ENCODE data around the gene FGF1. TPM values are rescaled to one million over a fixed set of nuclear protein-coding genes. Genes with fewer than 3 reads are reported as not detected.

The FGF1 gene
- total and polyA plus RNA-seq, 12 donors = 0.42 to 2.5 (median 0.90) TPM

DNA sequence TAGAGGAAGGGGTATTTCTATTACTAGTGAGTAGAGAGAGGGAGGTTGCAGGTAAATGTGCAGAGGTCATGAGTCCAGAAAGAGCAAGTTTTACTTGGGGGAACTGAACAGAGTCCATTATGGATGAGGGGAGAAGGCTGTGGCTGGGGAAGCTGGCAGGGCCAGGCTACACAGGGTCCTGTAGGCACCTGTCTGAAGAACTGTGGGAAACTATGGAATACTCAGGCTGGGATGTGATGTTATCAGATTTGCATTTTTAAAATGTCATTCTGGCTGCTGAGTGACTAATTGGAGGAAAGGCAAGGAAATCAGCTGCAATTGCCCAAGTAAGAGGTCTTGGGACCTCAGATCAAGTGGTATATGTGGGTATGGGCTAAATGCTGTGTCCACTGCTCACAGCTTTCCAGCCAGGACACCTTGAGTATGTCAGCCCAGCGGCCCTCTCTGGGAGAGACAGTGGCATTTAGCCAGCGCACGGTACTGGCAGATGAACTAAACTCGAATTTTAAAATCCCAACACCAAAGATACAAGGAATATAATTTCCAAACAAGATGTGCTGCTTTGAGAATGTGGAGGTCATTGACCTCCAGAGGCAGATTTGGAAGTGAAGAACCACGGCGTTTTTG is 49.1 kb downstream of the FGF1 start:
- no peaks in the 10 kb centered on the region for H3K9me3 ChIP-seq (replicated peaks in 1 of 3)
- no peak overlapping the region for H3K27ac ChIP-seq
- no peak overlapping the region for H3K4me3 ChIP-seq
- no peak for DNase-seq
- no peaks in the 10 kb centered on the region for H3K27me3 ChIP-seq
- no peak for TF ChIP-seq POLR2A (IDR thresholded peaks at IDR 0.05)
- TF ChIP-seq, protein P1, sequence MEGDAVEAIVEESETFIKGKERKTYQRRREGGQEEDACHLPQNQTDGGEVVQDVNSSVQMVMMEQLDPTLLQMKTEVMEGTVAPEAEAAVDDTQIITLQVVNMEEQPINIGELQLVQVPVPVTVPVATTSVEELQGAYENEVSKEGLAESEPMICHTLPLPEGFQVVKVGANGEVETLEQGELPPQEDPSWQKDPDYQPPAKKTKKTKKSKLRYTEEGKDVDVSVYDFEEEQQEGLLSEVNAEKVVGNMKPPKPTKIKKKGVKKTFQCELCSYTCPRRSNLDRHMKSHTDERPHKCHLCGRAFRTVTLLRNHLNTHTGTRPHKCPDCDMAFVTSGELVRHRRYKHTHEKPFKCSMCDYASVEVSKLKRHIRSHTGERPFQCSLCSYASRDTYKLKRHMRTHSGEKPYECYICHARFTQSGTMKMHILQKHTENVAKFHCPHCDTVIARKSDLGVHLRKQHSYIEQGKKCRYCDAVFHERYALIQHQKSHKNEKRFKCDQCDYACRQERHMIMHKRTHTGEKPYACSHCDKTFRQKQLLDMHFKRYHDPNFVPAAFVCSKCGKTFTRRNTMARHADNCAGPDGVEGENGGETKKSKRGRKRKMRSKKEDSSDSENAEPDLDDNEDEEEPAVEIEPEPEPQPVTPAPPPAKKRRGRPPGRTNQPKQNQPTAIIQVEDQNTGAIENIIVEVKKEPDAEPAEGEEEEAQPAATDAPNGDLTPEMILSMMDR (IDR thresholded peaks at IDR 0.05) = no peak
- no peaks in the 10 kb centered on the region for H3K36me3 ChIP-seq (replicated peaks in 1 of 2)
- 71 to 80% (median 75%) methylated on average over 6 of the region's 6 CpGs for WGBS, 4 donors
- intact Hi-C loops (cut with DNase I) = no loop called here
- no peaks in the 10 kb centered on the region for H3K4me1 ChIP-seq (replicated peaks in 1 of 2)

DNA sequence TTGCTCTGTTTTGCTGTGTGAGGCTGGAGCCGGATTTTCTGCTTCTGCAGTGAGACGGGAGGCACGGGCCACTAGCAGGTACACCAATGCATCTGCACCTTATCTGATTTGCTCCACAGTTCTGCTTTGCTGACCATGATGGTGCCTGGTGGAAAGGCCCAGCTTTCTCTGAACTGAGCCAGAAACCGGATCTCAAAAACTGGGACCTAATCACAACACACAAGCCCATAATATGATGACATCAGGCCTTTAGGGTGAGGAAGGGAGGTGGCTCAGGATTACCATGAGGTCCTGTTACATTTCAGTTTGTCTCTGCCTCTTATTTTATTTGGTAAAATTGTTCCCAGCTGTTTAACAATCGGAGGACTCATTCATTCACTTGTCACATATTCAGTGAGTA is 49.8 kb downstream of the FGF1 start:
- TF ChIP-seq, protein P1 (IDR thresholded peaks at IDR 0.05) = no peak
- TF ChIP-seq POLR2A (IDR thresholded peaks at IDR 0.05) = no peak
- Histone ChIP-seq H3K27ac (no peak overlapping the region), H3K4me3 (no peak overlapping the region), H3K27me3 (no peaks in the 10 kb centered on the region), H3K36me3 (replicated peaks in 1 of 2) (no peaks in the 10 kb centered on the region), H3K9me3 (replicated peaks in 1 of 3) (no peaks in the 10 kb centered on the region), H3K4me1 (replicated peaks in 1 of 2) (no peaks in the 10 kb centered on the region)
- DNase-seq = no peak
- WGBS, 4 donors = 66 to 81% (median 79%) methylated on average over 5 of the region's 5 CpGs
- intact Hi-C loops (cut with DNase I) = no loop called here

DNA sequence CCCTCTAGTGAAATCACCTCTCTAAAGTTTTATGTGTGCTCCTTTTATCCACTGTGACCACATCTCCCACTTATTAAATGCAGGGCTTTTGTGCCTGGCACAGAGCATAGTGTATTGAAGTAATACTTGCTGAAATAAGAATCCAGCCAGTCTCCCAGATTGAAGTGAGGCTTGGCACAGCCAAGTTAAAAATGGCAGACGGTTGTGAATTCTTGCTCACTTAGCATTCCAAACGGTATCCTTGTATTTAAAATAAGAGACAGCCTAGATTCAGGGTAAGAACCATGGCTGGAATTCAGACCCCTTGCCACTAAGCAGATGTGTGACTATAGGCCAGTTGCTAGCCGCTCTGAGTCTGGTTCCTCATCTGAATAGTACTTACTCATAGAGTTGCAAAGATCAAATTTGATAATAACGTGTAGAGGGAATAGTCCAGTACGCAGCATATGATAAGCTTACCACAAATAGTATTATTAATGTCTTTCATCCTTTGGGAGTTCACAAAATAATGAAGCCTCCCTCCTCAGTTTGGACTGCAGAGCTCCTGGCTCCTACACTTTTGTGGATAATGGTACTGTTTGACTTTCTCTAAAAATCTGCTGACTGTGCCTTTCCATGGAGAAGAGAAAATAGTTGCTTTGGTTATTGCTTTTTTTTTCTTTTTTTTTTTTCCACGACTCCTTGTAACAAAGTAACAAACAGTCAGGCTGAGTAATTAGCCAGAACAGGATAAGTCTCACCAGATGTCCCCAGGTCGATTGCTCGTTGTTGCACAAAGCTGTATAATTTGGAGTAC is 51.5 kb downstream of the FGF1 start:
- no peak for DNase-seq
- intact Hi-C loops (cut with DNase I) = no loop called here

DNA sequence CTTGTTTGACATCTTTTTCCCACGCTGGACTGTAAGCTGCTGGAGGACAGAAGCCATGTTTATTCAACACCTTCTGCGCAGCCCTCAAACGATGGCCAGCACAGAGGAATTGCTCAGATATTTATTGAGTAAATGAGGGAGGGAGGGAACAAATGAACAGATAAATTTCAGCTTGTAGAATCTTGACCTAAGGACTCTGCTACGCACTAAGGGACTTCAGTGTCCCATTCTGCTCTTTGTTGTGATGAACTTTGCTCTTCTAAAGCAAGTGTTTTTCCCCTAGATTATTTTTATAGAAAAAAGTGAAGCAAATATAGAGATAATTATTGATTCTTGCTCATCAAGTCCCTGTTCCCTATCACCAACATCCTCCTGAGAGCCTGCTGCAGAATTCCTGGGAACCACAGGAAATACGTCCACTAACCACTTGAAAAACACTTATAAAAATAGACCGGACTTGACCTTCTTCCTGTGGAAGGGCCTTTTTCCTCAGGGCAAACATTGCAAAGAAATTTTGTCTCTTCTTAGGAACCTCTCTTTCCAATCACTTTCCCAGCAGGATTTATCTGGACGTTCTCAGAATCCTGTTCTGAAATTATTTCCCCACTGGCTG is 54.9 kb downstream of the FGF1 start:
- H3K36me3 ChIP-seq (replicated peaks in 1 of 2) = no peaks in the 10 kb centered on the region
- no peaks in the 10 kb centered on the region for H3K27me3 ChIP-seq
- DNase-seq = no peak
- intact Hi-C loops (cut with DNase I) = no loop called here
- 67 to 75% (median 71%) methylated on average over 7 of the region's 7 CpGs for WGBS, 4 donors
- peak overlapping the region in 1 of 5 donors; percentile 32 for H3K27ac ChIP-seq
- peaks cover 0 to 7% of the 10 kb centered on the region in 2 donors for H3K4me1 ChIP-seq (replicated peaks in 1 of 2)
- H3K4me3 ChIP-seq = no peak overlapping the region
- no peaks in the 10 kb centered on the region for H3K9me3 ChIP-seq (replicated peaks in 1 of 3)
- TF ChIP-seq, protein P1 (IDR thresholded peaks at IDR 0.05) = no peak
- no peak for TF ChIP-seq POLR2A (IDR thresholded peaks at IDR 0.05)

More for the DNA sequence above, 51.5 kb downstream of the FGF1 start:
- no peaks in the 10 kb centered on the region for H3K9me3 ChIP-seq (replicated peaks in 1 of 3)
- WGBS, 4 donors = 61 to 74% (median 72%) methylated on average over 8 of the region's 8 CpGs
- no peaks in the 10 kb centered on the region for H3K36me3 ChIP-seq (replicated peaks in 1 of 2)
- TF ChIP-seq, protein P1 (IDR thresholded peaks at IDR 0.05) = no peak
- no peak for TF ChIP-seq POLR2A (IDR thresholded peaks at IDR 0.05)
- H3K4me3 ChIP-seq = no peak overlapping the region
- H3K27me3 ChIP-seq = no peaks in the 10 kb centered on the region
- no peaks in the 10 kb centered on the region for H3K4me1 ChIP-seq (replicated peaks in 1 of 2)
- no peak overlapping the region for H3K27ac ChIP-seq
